Activated CD4-positive, alpha-beta T cell treated with anti-CD3 and anti-CD28 coated beads for 36 hours (primary cell): ENCODE data around the gene NPFF. TPM values are rescaled to one million over a fixed set of nuclear protein-coding genes. Genes with fewer than 3 reads are reported as not detected.

Source experiments
- ATAC-seq: fragments of 200-7000 bp; cut with Tn5 transposase; one replicate; pipeline ENCODE4 v1.10.0; 2021; ENCODE audit warnings: mild to moderate bottlenecking, moderate library complexity
- CTCF ChIA-PET: fragments of 350-600 bp; sonication (Branson Sonifier 250); formaldehyde crosslinking; loops from one replicate; lab custom pipeline; 2021; ENCODE audit warnings: antibody characterized with exemption; lab: Charles Lee
- POLR2A ChIA-PET: fragments of 350-600 bp; sonication (Branson Sonifier 250); formaldehyde crosslinking; loops from one replicate; lab custom pipeline; 2021; ENCODE audit warnings: antibody characterized with exemption, inconsistent platforms; lab: Charles Lee
- DNase-seq: peaks from one replicate; pipeline ENCODE4 v3.0.0-alpha.2; 2020
- H3K27ac Mint-ChIP-seq: one replicate; pipeline ENCODE4 v1.8.0; 2021; ENCODE audit warnings: mixed read lengths
- H3K27me3 Mint-ChIP-seq: one replicate; pipeline ENCODE4 v1.8.0; 2021; ENCODE audit warnings: mixed read lengths
- H3K36me3 Mint-ChIP-seq: one replicate; pipeline ENCODE4 v1.8.0; 2021; ENCODE audit warnings: low read depth, mixed read lengths
- H3K4me1 Mint-ChIP-seq: one replicate; pipeline ENCODE4 v1.8.0; 2021; ENCODE audit warnings: mixed read lengths
- H3K4me3 Mint-ChIP-seq: one replicate; pipeline ENCODE4 v1.8.0; 2021; ENCODE audit warnings: mild to moderate bottlenecking, moderate library complexity, mixed read lengths
- H3K9me3 Mint-ChIP-seq: one replicate; pipeline ENCODE4 v1.8.0; 2021; ENCODE audit warnings: low read depth, mixed read lengths
- intact Hi-C, 2 experiments: fragments of 100-400 bp; cut with DNase I in 1 of 2; cut with micrococcal nuclease in 1 of 2; formaldehyde crosslinking; loops; one replicate each; pipeline versions ENCODE4 v1.14.2 to v1.15.1; 2022 to 2024; cut with DNase I, micrococcal nuclease
- total RNA-seq, 2 experiments: library from RNA; stranded (reverse); gene quantifications; one replicate each; pipeline ENCODE4 v1.2.3, GENCODE V29; 2021

The NPFF gene
- total RNA-seq, 2 experiments from 2014 or later, result not detected

GRCh38 chr12:53495903-53496751, 11.2 kb downstream of the NPFF start:
- DNase-seq, result no peak
- ChIA-PET POLR2A (no interaction called here), CTCF (interaction anchor here (0.6 to 2.2 kb wide), 5 partner anchors 13 to 908 kb away, joined by 3 to 6 read pairs (median 3); no protein-coding TSS in a partner anchor)
- Mint-ChIP-seq H3K27me3 (no peaks in the 10 kb centered on the region), H3K36me3 (no peaks in the 10 kb centered on the region), H3K27ac (no peak overlapping the region), H3K4me3 (no peak overlapping the region), H3K4me1 (peaks cover 36% of the 10 kb centered on the region), H3K9me3 (no peaks in the 10 kb centered on the region)
- intact Hi-C loops, result no loop called here
- ATAC-seq, result no peak

- Mint-ChIP-seq H3K27ac (peak overlapping the region; percentile 88), H3K27me3 (no peaks in the 10 kb centered on the region), H3K4me3 (peak overlapping the region; percentile 80), H3K9me3 (no peaks in the 10 kb centered on the region), H3K36me3 (no peaks in the 10 kb centered on the region), H3K4me1 (peaks cover 28% of the 10 kb centered on the region)
- ChIA-PET CTCF (interaction anchor here (0.6 to 1.9 kb wide), 8 partner anchors 15 to 174 kb away, joined by 3 to 11 read pairs (median 4); partner anchors contain the start of gene AAAS), POLR2A (interaction anchor here (0.7 to 1.4 kb wide), 5 partner anchors 8 to 795 kb away, joined by 3 to 4 read pairs (median 3); partner anchors contain the start of gene TARBP2)
- intact Hi-C loops, result loop anchor here in 1 of 2 experiments (1.0 to 2.0 kb wide), 4 partner anchors 8 to 133 kb away; partner anchors contain the start of genes ATF7, PCBP2, PRR13 and TARBP2
- no peak for DNase-seq
- peak; percentile 2 for ATAC-seq
Observed at GRCh38 chr12:53493610-53494391, 13.5 kb downstream of the NPFF start.

DNA sequence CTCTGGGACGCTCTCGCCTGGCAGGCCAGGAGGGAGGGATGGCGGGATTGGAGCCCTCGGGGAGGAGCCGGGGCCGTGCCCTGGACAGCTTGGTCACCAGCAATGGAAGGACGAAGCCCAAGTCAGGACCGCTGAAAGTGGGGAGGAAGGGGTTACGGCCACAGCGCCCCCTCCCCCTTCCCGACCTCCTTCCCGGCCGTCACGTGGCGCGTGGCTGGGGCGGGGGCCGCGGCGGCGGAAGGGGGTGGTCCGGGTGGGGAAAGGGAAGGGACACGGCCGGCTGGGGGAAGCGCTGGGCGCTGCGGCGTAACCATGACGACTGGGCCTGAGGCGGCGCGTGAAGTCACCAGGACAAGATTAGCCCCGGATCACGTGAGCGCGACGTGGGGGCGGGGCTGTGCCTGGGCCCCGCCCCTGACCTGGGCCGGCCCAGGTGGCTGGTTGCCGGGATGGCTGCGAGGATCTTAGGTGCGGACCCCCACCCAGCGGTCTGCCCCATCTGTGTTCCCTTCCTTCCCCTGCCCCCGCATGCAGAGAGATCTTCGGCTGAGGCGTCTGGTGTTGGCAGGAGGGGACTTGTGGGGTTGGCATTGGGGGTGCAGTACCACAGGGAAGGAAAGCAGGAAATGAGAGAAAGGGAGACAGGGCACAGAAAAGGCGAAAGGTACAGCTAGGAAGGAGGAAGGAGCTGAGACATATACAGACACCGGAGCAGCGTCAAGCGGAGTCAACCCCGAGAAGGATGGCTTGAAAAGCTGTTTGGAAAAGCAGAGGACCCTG, 14.3 kb downstream of the NPFF start:
- DNase-seq (peak; percentile 93), ATAC-seq (peak; percentile 94)
- Mint-ChIP-seq H3K4me1 (peaks cover 20% of the 10 kb centered on the region), H3K9me3 (no peaks in the 10 kb centered on the region), H3K27me3 (no peaks in the 10 kb centered on the region), H3K4me3 (peak overlapping the region; percentile 80), H3K27ac (peak overlapping the region; percentile 88), H3K36me3 (no peaks in the 10 kb centered on the region)
- ChIA-PET POLR2A (interaction anchor here (0.7 to 2.6 kb wide), 6 partner anchors 8 to 795 kb away, joined by 3 to 10 read pairs (median 3); partner anchors contain the start of gene TARBP2), CTCF (interaction anchor here (0.6 to 1.9 kb wide), 8 partner anchors 15 to 226 kb away, joined by 3 to 11 read pairs (median 4); partner anchors contain the start of gene AAAS)
- intact Hi-C loops, result loop anchor here in 1 of 2 experiments (1.0 to 2.0 kb wide), 4 partner anchors 8 to 134 kb away; partner anchors contain the start of genes ATF7, PCBP2, PRR13 and TARBP2

- intact Hi-C loops, result loop anchor here in 1 of 2 experiments (2.0 kb wide), 2 partner anchors 39 to 135 kb away; partner anchors contain the start of genes ATF7 and PCBP2
- H3K9me3 Mint-ChIP-seq, result no peaks in the 10 kb centered on the region
- peaks cover 17% of the 10 kb centered on the region for H3K4me1 Mint-ChIP-seq
Observed at GRCh38 chr12:53492188-53492587, 15.1 kb downstream of the NPFF start.

GRCh38 chr12:53489242-53489864, 17.9 kb downstream of the NPFF start:
- Mint-ChIP-seq H3K36me3 (peaks cover 12% of the 10 kb centered on the region), H3K9me3 (no peaks in the 10 kb centered on the region), H3K27me3 (no peaks in the 10 kb centered on the region), H3K4me3 (no peak overlapping the region), H3K27ac (no peak overlapping the region), H3K4me1 (peaks cover 17% of the 10 kb centered on the region)
- ATAC-seq (no peak), DNase-seq (no peak)
- POLR2A ChIA-PET, result interaction anchor here (1.1 to 2.0 kb wide), 3 partner anchors 11 to 48 kb away, joined by 4 to 5 read pairs (median 4); partner anchors contain the start of gene TARBP2
- CTCF ChIA-PET, result interaction anchor here (0.6 to 1.9 kb wide), 4 partner anchors 8 to 130 kb away, joined by 3 to 11 read pairs (median 6); no protein-coding TSS in a partner anchor
- intact Hi-C loops, result no loop called here

More at GRCh38 chr12:53492188-53492587, 15.1 kb downstream of the NPFF start:
- Mint-ChIP-seq H3K4me3 (peak overlapping the region; percentile 80), H3K27ac (peak overlapping the region; percentile 78), H3K27me3 (no peaks in the 10 kb centered on the region), H3K36me3 (no peaks in the 10 kb centered on the region)
- DNase-seq (no peak), ATAC-seq (no peak)
- CTCF ChIA-PET, result interaction anchor here (0.6 to 1.3 kb wide), 6 partner anchors 17 to 225 kb away, joined by 3 to 5 read pairs (median 4); no protein-coding TSS in a partner anchor
- POLR2A ChIA-PET, result interaction anchor here (0.6 to 2.6 kb wide), 6 partner anchors 9 to 183 kb away, joined by 3 to 11 read pairs (median 5); partner anchors contain the start of genes ATP5MC2, SP1 and TARBP2

DNA sequence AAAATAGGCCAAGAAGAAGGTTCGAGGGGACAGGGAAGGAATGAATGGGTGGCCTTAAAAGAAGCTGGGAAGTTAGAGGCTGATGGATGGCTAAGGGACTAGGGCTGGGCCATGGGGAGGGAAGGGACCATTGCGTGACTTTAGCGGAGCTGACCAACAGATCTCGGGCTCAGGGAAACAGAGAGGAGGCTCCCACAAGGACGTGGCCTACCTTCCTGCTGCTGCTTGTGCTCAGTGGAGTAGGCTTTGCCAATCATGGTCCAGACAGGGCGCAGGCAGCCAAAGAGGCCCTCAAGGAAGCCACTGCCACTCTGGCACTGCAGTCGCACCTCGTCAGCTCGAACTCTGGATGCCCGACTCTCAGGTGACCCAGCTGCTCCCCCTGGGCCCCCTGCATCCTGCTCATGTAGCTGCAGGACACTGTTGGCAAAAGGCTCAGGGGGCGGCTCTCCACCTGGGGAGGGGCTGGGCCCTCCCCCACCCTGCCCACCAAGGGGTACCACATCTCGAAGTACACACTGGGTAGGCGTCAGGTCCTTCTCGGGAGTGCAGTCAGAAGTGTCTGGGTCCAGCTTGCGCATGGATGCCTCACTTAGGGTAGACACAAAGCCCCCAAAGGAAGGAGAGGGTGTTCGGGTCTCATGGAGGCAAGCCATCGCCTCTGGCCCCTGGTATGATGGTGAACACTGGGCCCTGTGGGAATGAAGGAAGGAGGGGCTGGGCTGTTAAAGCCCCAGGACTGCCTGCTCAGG, 20.4 kb downstream of the NPFF start:
- intact Hi-C loops, result no loop called here
- Mint-ChIP-seq H3K4me3 (no peak overlapping the region), H3K36me3 (peaks cover 28% of the 10 kb centered on the region), H3K4me1 (no peaks in the 10 kb centered on the region), H3K27me3 (no peaks in the 10 kb centered on the region), H3K27ac (peak overlapping the region; percentile 33), H3K9me3 (no peaks in the 10 kb centered on the region)
- ChIA-PET POLR2A (no interaction called here), CTCF (no interaction called here)
- DNase-seq (no peak), ATAC-seq (no peak)

DNA sequence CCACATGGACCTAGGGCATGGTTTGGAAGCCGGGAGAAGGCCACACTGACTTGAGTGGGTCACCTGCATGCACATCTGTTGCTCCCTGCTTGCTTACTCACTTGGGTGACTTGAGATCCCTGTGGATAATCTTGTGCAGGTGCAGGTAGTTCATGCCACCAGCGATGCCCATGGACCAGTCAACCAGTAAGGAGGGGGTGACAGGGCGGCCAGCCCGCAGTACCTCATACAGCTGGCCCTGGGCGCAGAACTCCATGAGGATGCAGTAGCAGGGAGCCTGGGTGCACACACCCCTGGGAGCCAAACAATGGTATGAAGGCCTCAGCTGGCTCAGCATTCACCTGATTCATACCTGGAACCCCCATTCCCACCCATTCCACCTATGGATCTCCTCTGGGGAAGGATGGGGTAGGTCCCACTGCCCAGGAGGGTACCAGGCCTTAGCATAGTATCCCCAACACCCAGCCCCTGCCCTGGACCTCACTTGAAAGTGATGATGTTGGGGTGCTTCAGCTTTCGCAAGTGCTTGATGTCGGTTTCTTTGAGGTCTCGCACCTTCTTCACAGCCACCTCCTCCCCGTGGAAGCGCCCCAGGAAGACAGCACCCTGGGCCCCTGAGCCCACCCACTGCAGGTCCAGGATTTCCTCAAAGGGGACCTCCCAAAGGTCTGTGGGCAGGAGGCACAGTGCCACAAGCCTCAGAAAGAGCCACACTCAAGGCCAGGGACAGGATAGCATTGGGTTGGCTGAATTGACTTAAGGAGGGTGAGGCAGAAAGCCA, 21.1 kb downstream of the NPFF start:
- H3K4me3 Mint-ChIP-seq, result no peak overlapping the region
- H3K4me1 Mint-ChIP-seq, result no peaks in the 10 kb centered on the region
- H3K27ac Mint-ChIP-seq, result peak overlapping the region; percentile 33

DNA sequence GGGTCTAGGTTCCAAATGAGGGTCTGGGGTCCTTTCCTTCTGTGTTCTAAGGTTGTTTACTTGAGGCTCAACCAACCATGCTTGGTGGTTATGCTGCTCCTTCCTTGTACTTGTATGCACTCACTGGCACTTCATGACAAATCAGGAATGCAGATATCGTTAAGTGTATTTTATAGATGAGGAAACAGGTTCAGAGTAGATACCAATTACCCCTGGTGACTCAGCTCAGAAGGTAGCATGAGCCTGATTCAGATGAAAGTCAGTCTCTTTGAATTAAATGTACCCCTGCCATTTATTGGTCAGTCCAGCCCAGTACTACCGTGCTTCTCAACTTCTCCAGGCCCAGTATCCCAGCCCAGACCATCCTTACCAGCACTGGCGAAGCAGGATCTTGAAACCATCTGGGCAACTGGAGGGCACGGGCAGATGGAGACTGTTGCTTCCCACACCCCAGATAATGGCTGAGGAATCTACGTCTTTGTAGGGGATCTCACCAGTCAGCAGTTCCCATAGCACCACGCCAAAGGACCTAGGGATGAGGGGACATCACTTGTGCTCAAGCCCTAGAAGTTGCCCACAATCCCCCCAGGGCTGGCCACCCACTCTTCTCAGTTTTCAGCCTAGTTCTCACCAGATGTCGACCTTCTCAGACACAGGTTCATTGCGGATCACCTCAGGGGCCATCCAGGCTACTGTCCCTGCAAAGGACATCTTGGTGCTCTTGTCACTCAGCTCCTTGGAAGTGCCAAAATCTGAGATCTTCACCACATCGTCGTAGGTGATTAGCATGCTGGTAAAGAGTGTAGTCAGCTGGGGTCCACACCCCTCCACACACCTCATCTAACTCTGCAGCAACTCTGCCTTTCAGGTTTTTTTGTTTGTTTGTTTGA, 22.4 kb downstream of the NPFF start:
- Mint-ChIP-seq H3K4me3 (no peak overlapping the region), H3K4me1 (no peaks in the 10 kb centered on the region), H3K27me3 (no peaks in the 10 kb centered on the region), H3K36me3 (peaks cover 39% of the 10 kb centered on the region), H3K9me3 (no peaks in the 10 kb centered on the region), H3K27ac (no peak overlapping the region)
- DNase-seq (no peak), ATAC-seq (no peak)
- ChIA-PET POLR2A (interaction anchor here (1.2 kb wide), 1 partner anchor 12 kb away, joined by 3 read pairs; no protein-coding TSS in a partner anchor), CTCF (interaction anchor here (0.5 to 1.0 kb wide), 3 partner anchors 9 to 80 kb away, joined by 3 read pairs; no protein-coding TSS in a partner anchor)
- intact Hi-C loops, result no loop called here

More for the DNA sequence above, 21.1 kb downstream of the NPFF start:
- H3K36me3 Mint-ChIP-seq, result peaks cover 31% of the 10 kb centered on the region
- H3K9me3 Mint-ChIP-seq, result no peaks in the 10 kb centered on the region
- ChIA-PET POLR2A (interaction anchor here (1.2 kb wide), 1 partner anchor 14 kb away, joined by 3 read pairs; no protein-coding TSS in a partner anchor), CTCF (no interaction called here)
- H3K27me3 Mint-ChIP-seq, result no peaks in the 10 kb centered on the region
- intact Hi-C loops, result no loop called here
- DNase-seq (no peak), ATAC-seq (no peak)
